ENCODE measurements around the gene GSN. TPM values are rescaled to one million over a fixed set of nuclear protein-coding genes. Genes with fewer than 3 reads are reported as not detected.
A peak's percentile ranks its signal among the peaks of the same experiment; 100 is the strongest.

GSN gene
- total RNA-seq, 1 donor from 2014 or later = 80.0 TPM

- H3K36me3 Mint-ChIP-seq = no peaks in the 10 kb centered on the region
- peaks cover 44% of the 10 kb centered on the region for H3K4me1 Mint-ChIP-seq (ENCODE audit: unreplicated experiment)
- H3K9me3 Mint-ChIP-seq = no peaks in the 10 kb centered on the region
- no peak for DNase-seq (ENCODE audit: extremely low spot score, unreplicated experiment)
- peak overlapping the region; percentile 73 for H3K27ac Mint-ChIP-seq
- H3K4me3 Mint-ChIP-seq = no peak overlapping the region
- H3K27me3 Mint-ChIP-seq = no peaks in the 10 kb centered on the region
- no peak for TF ChIP-seq CTCF (conservative IDR thresholded peaks at IDR 0.05)
These were observed 9.1 kb downstream of the GSN start for GRCh38 chr9:121277026-121277425.

DNA sequence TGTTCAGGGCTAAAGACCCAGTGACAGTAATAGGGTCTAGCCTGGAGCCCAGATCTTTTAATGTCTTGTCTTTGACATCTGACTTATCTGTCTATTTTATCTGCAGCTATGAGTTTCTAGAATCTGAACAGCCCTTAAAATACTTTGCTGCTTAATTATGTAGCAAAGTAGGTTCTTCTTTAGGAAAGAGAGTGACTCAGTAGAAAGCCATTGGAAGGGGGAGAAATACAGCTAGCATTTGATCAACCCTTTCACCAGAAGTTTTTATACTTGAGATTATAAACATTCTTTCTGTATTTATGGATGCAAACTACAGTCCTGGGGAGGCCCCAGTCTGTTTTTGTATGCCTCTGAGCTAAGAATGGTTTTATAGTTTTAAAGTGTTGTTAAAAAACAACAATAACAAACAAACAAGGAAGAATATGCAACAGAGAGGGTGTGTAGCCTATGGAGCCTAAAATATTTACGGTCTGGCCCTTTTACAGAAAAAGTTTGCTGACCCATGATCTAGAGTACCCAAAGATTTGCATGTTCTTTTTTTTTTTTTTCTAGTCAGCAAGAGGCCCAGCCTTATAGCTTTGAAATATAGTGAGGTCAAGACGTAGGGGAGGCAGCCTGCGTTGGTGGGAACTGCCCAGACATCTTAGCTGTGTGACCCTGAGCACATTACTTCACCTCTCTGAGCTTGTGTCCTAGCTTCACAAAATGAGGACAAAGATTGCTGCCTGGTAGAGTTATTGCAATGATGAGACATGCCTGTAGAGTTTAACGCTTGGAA lies 9.7 kb downstream of the GSN start:
- no peak overlapping the region for H3K4me3 Mint-ChIP-seq
- no peak for DNase-seq (ENCODE audit: extremely low spot score, unreplicated experiment)
- no peaks in the 10 kb centered on the region for H3K27me3 Mint-ChIP-seq
- no peak for TF ChIP-seq CTCF (conservative IDR thresholded peaks at IDR 0.05)
- H3K9me3 Mint-ChIP-seq = no peaks in the 10 kb centered on the region
- H3K4me1 Mint-ChIP-seq (ENCODE audit: unreplicated experiment) = peaks cover 44% of the 10 kb centered on the region
- peak overlapping the region; percentile 73 for H3K27ac Mint-ChIP-seq
- H3K36me3 Mint-ChIP-seq = no peaks in the 10 kb centered on the region

GRCh38 chr9:121278477-121279261 lies 10.7 kb downstream of the GSN start:
- H3K9me3 Mint-ChIP-seq = no peaks in the 10 kb centered on the region
- H3K27ac Mint-ChIP-seq = peak overlapping the region; percentile 73
- TF ChIP-seq CTCF (conservative IDR thresholded peaks at IDR 0.05) = peak; percentile 85
- peaks cover 42% of the 10 kb centered on the region for H3K4me1 Mint-ChIP-seq (ENCODE audit: unreplicated experiment)
- DNase-seq (ENCODE audit: extremely low spot score, unreplicated experiment) = no peak
- peak overlapping the region; percentile 32 for H3K4me3 Mint-ChIP-seq
- no peaks in the 10 kb centered on the region for H3K27me3 Mint-ChIP-seq
- H3K36me3 Mint-ChIP-seq = no peaks in the 10 kb centered on the region

DNA sequence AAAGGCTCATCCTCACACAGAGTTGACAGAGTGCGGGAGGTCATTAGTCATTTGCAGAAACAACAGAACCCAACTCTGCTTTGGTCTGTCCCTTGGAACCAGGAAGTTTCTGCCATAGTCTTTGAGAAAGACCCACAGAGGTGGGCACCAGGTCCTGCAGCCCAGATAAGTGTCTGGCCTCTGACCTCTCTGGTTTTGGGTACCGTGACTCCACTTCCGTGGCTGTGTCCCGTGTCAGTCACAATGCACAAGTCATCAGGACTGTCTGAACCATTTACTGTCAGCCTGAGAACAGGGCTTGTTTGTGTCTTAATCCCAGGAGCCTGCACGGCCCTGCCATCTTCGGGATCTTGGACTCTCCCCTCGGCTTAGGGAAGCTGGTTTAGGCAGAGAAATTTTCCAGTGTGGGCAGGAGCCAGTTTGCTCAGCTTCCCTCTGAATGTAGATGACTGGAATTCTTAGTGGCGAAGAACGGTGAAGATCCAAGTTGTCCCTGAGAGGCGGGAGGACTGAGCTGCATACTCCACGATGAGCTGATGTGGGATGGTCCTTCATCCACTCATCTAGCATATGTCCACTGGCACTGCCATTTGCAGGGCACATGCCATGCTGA lies 11.9 kb downstream of the GSN start:
- TF ChIP-seq CTCF (conservative IDR thresholded peaks at IDR 0.05) = no peak
- no peaks in the 10 kb centered on the region for H3K9me3 Mint-ChIP-seq
- peaks cover 51% of the 10 kb centered on the region for H3K4me1 Mint-ChIP-seq (ENCODE audit: unreplicated experiment)
- H3K36me3 Mint-ChIP-seq = no peaks in the 10 kb centered on the region
- H3K27ac Mint-ChIP-seq = no peak overlapping the region
- H3K27me3 Mint-ChIP-seq = no peaks in the 10 kb centered on the region
- H3K4me3 Mint-ChIP-seq = no peak overlapping the region
- no peak for DNase-seq (ENCODE audit: extremely low spot score, unreplicated experiment)

GRCh38 chr9:121280715-121281613 lies 13.0 kb downstream of the GSN start:
- no peak for TF ChIP-seq CTCF (conservative IDR thresholded peaks at IDR 0.05)
- H3K36me3 Mint-ChIP-seq = no peaks in the 10 kb centered on the region
- no peaks in the 10 kb centered on the region for H3K9me3 Mint-ChIP-seq
- H3K27ac Mint-ChIP-seq = peak overlapping the region; percentile 87
- DNase-seq (ENCODE audit: extremely low spot score, unreplicated experiment) = no peak
- H3K4me1 Mint-ChIP-seq (ENCODE audit: unreplicated experiment) = peaks cover 55% of the 10 kb centered on the region
- no peaks in the 10 kb centered on the region for H3K27me3 Mint-ChIP-seq
- no peak overlapping the region for H3K4me3 Mint-ChIP-seq

Measured in type B pancreatic cell (in vitro differentiated cells).